ENCODE results near the gene ACOXL. TPM values are rescaled to one million over a fixed set of nuclear protein-coding genes. Genes with fewer than 3 reads are reported as not detected.

Gene ACOXL
- total RNA-seq, 1 donor from 2014 or later, result 0.20 TPM

- peak; percentile 55 for DNase-seq
- intact Hi-C loops (cut with micrococcal nuclease), result loop anchor here (1.0 to 5.0 kb wide), 5 partner anchors 88 to 582 kb away; no protein-coding TSS in a partner anchor
- H3K36me3 Mint-ChIP-seq (ENCODE audit: low read depth), result peaks cover 13% of the 10 kb centered on the region
- CTCF ChIA-PET, result interaction anchor here (0.7 to 2.0 kb wide), 8 partner anchors 10 to 305 kb away, joined by 3 to 15 read pairs (median 3); no protein-coding TSS in a partner anchor
- H3K4me3 Mint-ChIP-seq, result peak overlapping the region; percentile 86
- ATAC-seq (ENCODE audit: low read depth), result peak; percentile 16
- H3K27ac Mint-ChIP-seq, result peak overlapping the region; percentile 9
- TF ChIP-seq CTCF (IDR thresholded peaks at IDR 0.05), result no peak
- POLR2A ChIA-PET, result interaction anchor here (0.5 to 2.0 kb wide), 6 partner anchors 10 to 582 kb away, joined by 3 to 15 read pairs (median 4); no protein-coding TSS in a partner anchor
- H3K4me1 Mint-ChIP-seq, result peaks cover 40% of the 10 kb centered on the region
- H3K27me3 Mint-ChIP-seq, result peaks cover 24% of the 10 kb centered on the region
- no peaks in the 10 kb centered on the region for H3K9me3 Mint-ChIP-seq
Measured at GRCh38 chr2:111116843-111117597, 384.6 kb downstream of the ACOXL start.

- intact Hi-C loops (cut with micrococcal nuclease), result loop anchor here (1.0 to 5.0 kb wide), 5 partner anchors 89 to 581 kb away; no protein-coding TSS in a partner anchor
- Mint-ChIP-seq H3K36me3 (ENCODE audit: low read depth) (peaks cover 16% of the 10 kb centered on the region), H3K4me3 (peak overlapping the region; percentile 86), H3K27me3 (peaks cover 19% of the 10 kb centered on the region), H3K9me3 (no peaks in the 10 kb centered on the region), H3K27ac (peak overlapping the region; percentile 65), H3K4me1 (peaks cover 40% of the 10 kb centered on the region)
- DNase-seq, result peak; percentile 45
- TF ChIP-seq CTCF (IDR thresholded peaks at IDR 0.05), result no peak
- ATAC-seq (ENCODE audit: low read depth), result no peak
- ChIA-PET POLR2A (interaction anchor here (0.5 to 2.0 kb wide), 8 partner anchors 10 to 581 kb away, joined by 3 to 15 read pairs (median 4); no protein-coding TSS in a partner anchor), CTCF (interaction anchor here (0.8 to 2.0 kb wide), 7 partner anchors 9 to 305 kb away, joined by 3 to 15 read pairs (median 3); no protein-coding TSS in a partner anchor)
Measured at GRCh38 chr2:111117598-111118480, 385.5 kb downstream of the ACOXL start.

- no peak for TF ChIP-seq CTCF (IDR thresholded peaks at IDR 0.05)
- peaks cover 23% of the 10 kb centered on the region for H3K36me3 Mint-ChIP-seq (ENCODE audit: low read depth)
- H3K27ac Mint-ChIP-seq, result peak overlapping the region; percentile 85
- intact Hi-C loops (cut with micrococcal nuclease), result loop anchor here (5.0 kb wide), 2 partner anchors 261 to 339 kb away; no protein-coding TSS in a partner anchor
- ChIA-PET POLR2A (interaction anchor here (0.7 to 2.0 kb wide), 3 partner anchors 39 to 90 kb away, joined by 3 to 15 read pairs (median 5); no protein-coding TSS in a partner anchor), CTCF (interaction anchor here (0.9 kb wide), 1 partner anchor 56 kb away, joined by 3 read pairs; no protein-coding TSS in a partner anchor)
- peaks cover 43% of the 10 kb centered on the region for H3K4me1 Mint-ChIP-seq
- H3K9me3 Mint-ChIP-seq, result no peaks in the 10 kb centered on the region
- DNase-seq (peak; percentile 45), ATAC-seq (ENCODE audit: low read depth) (no peak)
- peak overlapping the region; percentile 86 for H3K4me3 Mint-ChIP-seq
- peaks cover 13% of the 10 kb centered on the region for H3K27me3 Mint-ChIP-seq
Measured at GRCh38 chr2:111118481-111118980, 386.2 kb downstream of the ACOXL start.

GRCh38 chr2:111118981-111119821, 386.8 kb downstream of the ACOXL start:
- Mint-ChIP-seq H3K27me3 (peaks cover 8% of the 10 kb centered on the region), H3K9me3 (no peaks in the 10 kb centered on the region), H3K27ac (peak overlapping the region; percentile 85), H3K36me3 (ENCODE audit: low read depth) (peaks cover 28% of the 10 kb centered on the region), H3K4me3 (peak overlapping the region; percentile 86), H3K4me1 (peaks cover 47% of the 10 kb centered on the region)
- intact Hi-C loops (cut with micrococcal nuclease), result loop anchor here (5.0 kb wide), 2 partner anchors 262 to 338 kb away; no protein-coding TSS in a partner anchor
- no peak for TF ChIP-seq CTCF (IDR thresholded peaks at IDR 0.05)
- DNase-seq (peak; percentile 53), ATAC-seq (ENCODE audit: low read depth) (no peak)
- POLR2A ChIA-PET, result interaction anchor here (0.7 to 3.6 kb wide), 14 partner anchors 12 to 586 kb away, joined by 3 to 136 read pairs (median 6); no protein-coding TSS in a partner anchor
- CTCF ChIA-PET, result interaction anchor here (1.5 kb wide), 1 partner anchor 582 kb away, joined by 5 read pairs; no protein-coding TSS in a partner anchor
